HepG2 (cell line): ENCODE results near the gene EEF1AKMT4. TPM values are rescaled to one million over a fixed set of nuclear protein-coding genes. Genes with fewer than 3 reads are reported as not detected.

Experiments
- ATAC-seq: fragments of 200-7000 bp; cut with Tn5 transposase; 3 replicates; pipeline ENCODE4 v1.9.1; 2020; ENCODE audit warnings: mild to moderate bottlenecking, moderate library complexity
- BruUV-seq: library from RNA; stranded (reverse); fragments of 400-500 nt; replicated peaks from 2 replicates; lab custom pipeline; 2021; lab: Mats Ljungman, UMichigan
- CTCF ChIA-PET: fragments of 300-600 bp; formaldehyde crosslinking; extraction: SDS; loops from one replicate; lab custom pipeline; 2021; ENCODE audit warnings: low total read pairs, inconsistent platforms, low intra/inter-chr PET ratio; lab: Yijun Ruan, JAX
- POLR2A ChIA-PET: fragments of 350-600 bp; sonication (Branson Sonifier 250); formaldehyde crosslinking; loops from one replicate; lab custom pipeline; 2020; ENCODE audit warnings: antibody characterized with exemption, inconsistent platforms; lab: Yijun Ruan, JAX
- DNase-seq: peaks from one replicate; pipeline ENCODE4 v3.0.0-alpha.2; 2015; ENCODE audit warnings: low spot score
- FAIRE-seq: peaks from 3 replicates; lab custom pipeline; 2011; peaks lifted over from hg19 to GRCh38; lab: Jason Lieb, UNC
- H2AFZ ChIP-seq: one replicate; pipeline ENCODE4 v1.6.1; 2011; ENCODE audit warnings: low read length, inconsistent platforms
- H3K27ac ChIP-seq: fragments of 300-600 bp; 3 replicates; pipeline ENCODE4 v1.8.0; 2011; ENCODE audit warnings: mixed run types, mild to moderate bottlenecking, mixed read lengths, low read length, inconsistent platforms; ENCODE audit not compliant: insufficient read depth; ENCODE audit errors: extremely low read length
- H3K27me3 ChIP-seq, 2 experiments: fragments of 200-600 bp in 1 of 2; 2 replicates in 1 of 2; 3 replicates in 1 of 2; pipeline versions ENCODE4 v1.6.0 to v1.8.0; 2011; ENCODE audit warnings: low read length in 2 of 2, mild to moderate bottlenecking in 2 of 2, moderate library complexity in 2 of 2, inconsistent platforms in 1 of 2; ENCODE audit not compliant: insufficient read depth in 2 of 2, control insufficient read depth in 1 of 2
- H3K36me3 ChIP-seq, 2 experiments: fragments of 200-600 bp in 1 of 2; replicated peaks in 1 of 2; 2 replicates in 1 of 2; 3 replicates in 1 of 2; pipeline versions ENCODE4 v1.5.1 to v1.8.0; 2011; ENCODE audit warnings: low read length in 2 of 2, inconsistent platforms in 1 of 2; ENCODE audit not compliant: insufficient read depth in 2 of 2, control insufficient read depth in 1 of 2
- H3K4me1 ChIP-seq: 2 replicates; pipeline ENCODE4 v1.5.1; 2012; ENCODE audit warnings: low read length, inconsistent platforms; ENCODE audit not compliant: insufficient read depth
- H3K4me2 ChIP-seq: 2 replicates; pipeline ENCODE4 v1.6.0; 2011; ENCODE audit warnings: low read depth, low read length, inconsistent platforms
- H3K4me3 ChIP-seq, 3 experiments: fragments of 200-600 bp in 1 of 3; sonication (generic), shearing (Covaris generic) in 1 of 3; replicated peaks in 1 of 3; 2 replicates each; pipeline ENCODE4 v1.5.1; 2011 to 2016; ENCODE audit warnings: low read length in 3 of 3, inconsistent platforms in 2 of 3, low read depth in 2 of 3, mild to moderate bottlenecking in 2 of 3, control low read depth in 1 of 3, mixed read lengths in 1 of 3; ENCODE audit not compliant: insufficient read depth in 1 of 3
- H3K79me2 ChIP-seq: one replicate; pipeline ENCODE4 v1.6.1; 2011; ENCODE audit warnings: low read length, inconsistent platforms; ENCODE audit not compliant: insufficient read depth
- H3K9ac ChIP-seq: 2 replicates; pipeline ENCODE4 v1.6.0; 2011; ENCODE audit warnings: mild to moderate bottlenecking, low read depth, low read length, inconsistent platforms; ENCODE audit not compliant: insufficient read depth
- H3K9me3 ChIP-seq: 2 replicates; pipeline ENCODE4 v1.5.1; 2012; ENCODE audit warnings: mild to moderate bottlenecking, low read length
- H4K20me1 ChIP-seq: 2 replicates; pipeline ENCODE4 v1.6.0; 2011; ENCODE audit warnings: inconsistent platforms, mild to moderate bottlenecking, low read length, moderate library complexity; ENCODE audit not compliant: insufficient read depth
- ATF3 ChIP-seq: sonication (generic); formaldehyde crosslinking; IDR thresholded peaks from 2 replicates; pipeline ENCODE4 v1.4.0; 2020; ENCODE audit warnings: missing genetic modification reagents
- CENPX ChIP-seq: sonication (generic); formaldehyde crosslinking; IDR thresholded peaks from 2 replicates; pipeline ENCODE4 v1.9.0; 2021; ENCODE audit warnings: mild to moderate bottlenecking, missing genetic modification reagents, moderate library complexity
- NFAT5 ChIP-seq: sonication (generic); formaldehyde crosslinking; IDR thresholded peaks from 2 replicates; pipeline ENCODE4 v1.4.0; 2020; ENCODE audit warnings: missing genetic modification reagents
- SRY ChIP-seq: sonication (generic); formaldehyde crosslinking; IDR thresholded peaks from 2 replicates; pipeline ENCODE4 v1.8.0; 2022; ENCODE audit warnings: mild to moderate bottlenecking, missing genetic modification reagents
- ZBTB20 ChIP-seq: sonication (generic); formaldehyde crosslinking; IDR thresholded peaks from 2 replicates; pipeline ENCODE4 v1.8.1; 2023; ENCODE audit warnings: missing genetic modification reagents, low read depth, mild to moderate bottlenecking, borderline replicate concordance
- ZBTB25 ChIP-seq: IDR thresholded peaks from 2 replicates; pipeline ENCODE4 v1.6.1; 2018; ENCODE audit warnings: missing genetic modification reagents
- ZBTB39 ChIP-seq: sonication (generic); formaldehyde crosslinking; IDR thresholded peaks from 2 replicates; pipeline ENCODE4 v1.5.0; 2020; ENCODE audit warnings: missing genetic modification reagents
- ZFYVE20 ChIP-seq: sonication (generic); formaldehyde crosslinking; IDR thresholded peaks from 2 replicates; pipeline ENCODE4 v1.8.0; 2023; ENCODE audit warnings: low read depth, mild to moderate bottlenecking, moderate library complexity, missing genetic modification reagents, borderline replicate concordance
- ZNF782 ChIP-seq: sonication (generic); formaldehyde crosslinking; IDR thresholded peaks from 2 replicates; pipeline ENCODE4 v1.4.0; 2020; ENCODE audit warnings: missing genetic modification reagents, mild to moderate bottlenecking, borderline replicate concordance
- WGBS: methylation state at CpG from one replicate; pipeline ENCODE4 v1.1.6; 2017; ENCODE audit warnings: low lambda C conversion rate; 5-methylcytosine and 5-hydroxymethylcytosine counted together
- in situ Hi-C: cut with HindIII; loops from 2 replicates; pipeline ENCODE4 v1.10.0; 2017; ENCODE audit warnings: low pct_unique_long_range_greater_than_20kb; ENCODE audit not compliant: extremely low pct_ligation_motif_present
- intact Hi-C: fragments of 100-400 bp; cut with micrococcal nuclease; formaldehyde crosslinking; loops from one replicate; pipeline ENCODE4 v1.10.0; 2022; ENCODE audit not compliant: unreplicated experiment
- polyA plus RNA-seq, 8 experiments: library from polyadenylated mRNA; depleted of rRNA in 3 of 8; stranded (reverse) in 7 of 8; unstranded in 1 of 8; fragments of >200 nt; fragmentation: Illumina TruSeq in 4 of 8; extraction: Trizol in 4 of 8; gene quantifications; 2 replicates each; pipeline versions ENCODE4 v1.2.1 to v1.2.3, GENCODE V29; 2011 to 2016; ENCODE audit warnings: low read depth in 4 of 8, missing spikeins in 1 of 8, mixed read lengths in 1 of 8; ENCODE audit not compliant: insufficient read depth in 1 of 8
- total RNA-seq, 5 experiments: library from RNA; depleted of rRNA; stranded (reverse); fragments of >200 nt; fragmentation: Illumina TruSeq; extraction: Trizol; gene quantifications; 2 replicates each; pipeline ENCODE4 v1.2.3, GENCODE V29; 2016; ENCODE audit warnings: low read depth in 1 of 5

Gene EEF1AKMT4
- total and polyA plus RNA-seq, 2 of the 13 experiments (the other 11 are each of a cell fraction or from before 2014, with no cell fraction given) = 13.1 to 15.8 TPM

GRCh38 chr3:184248454-184249411, 739 bp upstream of the EEF1AKMT4 start, which contains the start of gene ALG3 (continued):
- TF ChIP-seq ZBTB25 (peak; percentile 88), ZNF782 (CRISPR knock-in tag) (no peak), CENPX (CRISPR knock-in tag) (no peak), SRY (CRISPR knock-in tag) (peak; percentile 65; the same call in 1 of the 2 replicates)

- intact Hi-C loops (loop anchor here (1.0 kb wide), 1 partner anchor 39 kb away; no protein-coding TSS in a partner anchor), in situ Hi-C loops (no loop called here)
- peaks cover 0 to 4% of the 10 kb centered on the region in 2 experiments; a peak in 1 of 5 replicates for H3K27me3 ChIP-seq
- FAIRE-seq = peak; percentile 93
- WGBS = 30% methylated on average over 10 of the region's 20 CpGs
- ChIA-PET CTCF (interaction anchor here (0.7 to 1.9 kb wide), 4 partner anchors 21 to 211 kb away, joined by 3 to 6 read pairs (median 4); partner anchors contain the start of gene VWA5B2), POLR2A (interaction anchor here (0.8 to 1.2 kb wide), 3 partner anchors 10 to 64 kb away, joined by 3 to 8 read pairs (median 4); partner anchors contain the start of genes ABCF3 and CAMK2N2)
- no peaks in the 10 kb centered on the region for H3K9me3 ChIP-seq
- H2AFZ ChIP-seq = peak overlapping the region; percentile 43
- peak overlapping the region; percentile 76 to 89 (median 80) for H3K4me3 ChIP-seq
- peak overlapping the region; percentile 81 for H3K4me2 ChIP-seq
- peaks cover 20% of the 10 kb centered on the region for H3K4me1 ChIP-seq
- peaks cover 2 to 9% of the 10 kb centered on the region in 2 experiments; a peak in 3 of 5 replicates for H3K36me3 ChIP-seq
- no TSS peak for BruUV-seq
- peak; percentile 81 for ATAC-seq
- H3K27ac ChIP-seq = peak overlapping the region; percentile 93
- no peaks in the 10 kb centered on the region for H4K20me1 ChIP-seq
- H3K9ac ChIP-seq = peak overlapping the region; percentile 99
- peaks cover 10% of the 10 kb centered on the region for H3K79me2 ChIP-seq
- DNase-seq = peak; percentile 90
- no peak for TF ChIP-seq ZBTB20 (CRISPR knock-in tag)
- no peak for TF ChIP-seq NFAT5 (CRISPR knock-in tag)
- no peak for TF ChIP-seq ZBTB39 (CRISPR knock-in tag)
- TF ChIP-seq ATF3 (CRISPR knock-in tag) = no peak
- no peak for TF ChIP-seq ZFYVE20 (CRISPR knock-in tag)
These were observed 826 bp downstream of the EEF1AKMT4 start for GRCh38 chr3:184250167-184250828.
